Activated CD4-positive, alpha-beta T cell treated with anti-CD3 and anti-CD28 coated beads, Interleukin-2, amount 10 ng/mL, durations not matched to agents 24 days and 14 days (primary cell): ENCODE measurements around the gene TRNT1. TPM values are rescaled to one million over a fixed set of nuclear protein-coding genes. Genes with fewer than 3 reads are reported as not detected.
A peak's percentile ranks its signal among the peaks of the same experiment; 100 is the strongest.

Experiments used
- DNase-seq: peaks from one replicate; pipeline ENCODE4 v3.0.0; 2022
- H3K27ac Mint-ChIP-seq: one replicate; pipeline ENCODE4 v1.8.0; 2022; ENCODE audit warnings: mild to moderate bottlenecking, mixed read lengths
- H3K27me3 Mint-ChIP-seq: one replicate; pipeline ENCODE4 v1.8.0; 2022; ENCODE audit warnings: mixed read lengths
- H3K36me3 Mint-ChIP-seq: one replicate; pipeline ENCODE4 v1.8.0; 2022; ENCODE audit warnings: low read depth, mild to moderate bottlenecking, mixed read lengths
- H3K4me1 Mint-ChIP-seq: one replicate; pipeline ENCODE4 v1.8.0; 2021; ENCODE audit warnings: mixed read lengths
- H3K4me3 Mint-ChIP-seq: one replicate; pipeline ENCODE4 v1.8.0; 2022; ENCODE audit warnings: mild to moderate bottlenecking, moderate library complexity, mixed read lengths
- H3K9me3 Mint-ChIP-seq: one replicate; pipeline ENCODE4 v1.8.0; 2021; ENCODE audit warnings: mixed read lengths
- intact Hi-C: fragments of 100-400 bp; cut with micrococcal nuclease; formaldehyde crosslinking; loops from one replicate; pipeline ENCODE4 v1.15.1; 2023
- total RNA-seq: library from RNA; stranded (reverse); gene quantifications from 2 replicates; pipeline ENCODE4 v1.2.3, GENCODE V29; 2022

TRNT1 gene
- 55.7 and 62.4 TPM in 2 replicates for total RNA-seq

- Mint-ChIP-seq H3K36me3 (peaks cover 41% of the 10 kb centered on the region), H3K4me1 (peaks cover 24% of the 10 kb centered on the region), H3K4me3 (peak within 1 kb of the TSS; percentile 100), H3K9me3 (no peaks in the 10 kb centered on the region), H3K27me3 (peaks cover 1% of the 10 kb centered on the region), H3K27ac (peak within 1 kb of the TSS; percentile 99)
- intact Hi-C loops: loop anchor here (1.0 to 5.0 kb wide), 3 partner anchors 53 to 1366 kb away; partner anchors contain the start of genes CRBN, ITPR1 and SETMAR
- DNase-seq: peak; percentile 99
Observed at GRCh38 chr3:3126477-3127431, at the start of gene TRNT1. Gene TRNT1, plus strand, starts transcription at chr3:3126940. Its CDS starts 2,101 bp downstream, at chr3:3129041.

- Mint-ChIP-seq H3K4me1 (no peaks in the 10 kb centered on the region), H3K9me3 (no peaks in the 10 kb centered on the region)
Observed at GRCh38 chr3:3080309-3080708, 46.4 kb upstream of the TRNT1 start.

GRCh38 chr3:3081381-3082233 is 45.1 kb upstream of the TRNT1 start:
- Mint-ChIP-seq H3K27ac (no peak overlapping the region), H3K9me3 (no peaks in the 10 kb centered on the region), H3K4me3 (no peak overlapping the region), H3K36me3 (no peaks in the 10 kb centered on the region), H3K27me3 (peaks cover 4% of the 10 kb centered on the region), H3K4me1 (no peaks in the 10 kb centered on the region)
- DNase-seq: no peak
- intact Hi-C loops: no loop called here

More at GRCh38 chr3:3080309-3080708, 46.4 kb upstream of the TRNT1 start:
- Mint-ChIP-seq H3K27me3 (peaks cover 4% of the 10 kb centered on the region), H3K4me3 (no peak overlapping the region), H3K36me3 (no peaks in the 10 kb centered on the region), H3K27ac (no peak overlapping the region)
- intact Hi-C loops: no loop called here
- no peak for DNase-seq

- Mint-ChIP-seq H3K27me3 (peaks cover 4% of the 10 kb centered on the region), H3K4me3 (no peak overlapping the region), H3K4me1 (no peaks in the 10 kb centered on the region), H3K36me3 (no peaks in the 10 kb centered on the region), H3K27ac (no peak overlapping the region), H3K9me3 (no peaks in the 10 kb centered on the region)
- intact Hi-C loops: no loop called here
- DNase-seq: no peak
Observed at GRCh38 chr3:3082234-3082924, 44.4 kb upstream of the TRNT1 start.

- Mint-ChIP-seq H3K4me1 (no peaks in the 10 kb centered on the region), H3K36me3 (no peaks in the 10 kb centered on the region), H3K4me3 (no peak overlapping the region), H3K27ac (no peak overlapping the region), H3K9me3 (no peaks in the 10 kb centered on the region), H3K27me3 (no peaks in the 10 kb centered on the region)
- intact Hi-C loops: no loop called here
- no peak for DNase-seq
Observed at GRCh38 chr3:3084890-3085289, 41.9 kb upstream of the TRNT1 start.

- intact Hi-C loops: no loop called here
- Mint-ChIP-seq H3K4me3 (no peak overlapping the region), H3K9me3 (no peaks in the 10 kb centered on the region), H3K27ac (no peak overlapping the region), H3K4me1 (no peaks in the 10 kb centered on the region), H3K36me3 (no peaks in the 10 kb centered on the region), H3K27me3 (no peaks in the 10 kb centered on the region)
- no peak for DNase-seq
Observed at GRCh38 chr3:3085782-3086181, 41.0 kb upstream of the TRNT1 start.

- Mint-ChIP-seq H3K27me3 (no peaks in the 10 kb centered on the region), H3K4me1 (no peaks in the 10 kb centered on the region), H3K4me3 (no peak overlapping the region), H3K36me3 (no peaks in the 10 kb centered on the region), H3K9me3 (no peaks in the 10 kb centered on the region), H3K27ac (no peak overlapping the region)
- intact Hi-C loops: no loop called here
- no peak for DNase-seq
Observed at GRCh38 chr3:3086239-3086638, 40.5 kb upstream of the TRNT1 start.

GRCh38 chr3:3087279-3087678 is 39.5 kb upstream of the TRNT1 start:
- H3K4me3 Mint-ChIP-seq: no peak overlapping the region
- no peaks in the 10 kb centered on the region for H3K9me3 Mint-ChIP-seq
- intact Hi-C loops: no loop called here
- no peaks in the 10 kb centered on the region for H3K36me3 Mint-ChIP-seq
- no peak overlapping the region for H3K27ac Mint-ChIP-seq
- no peak for DNase-seq
- H3K27me3 Mint-ChIP-seq: no peaks in the 10 kb centered on the region
- H3K4me1 Mint-ChIP-seq: no peaks in the 10 kb centered on the region

GRCh38 chr3:3087716-3088465 is 38.8 kb upstream of the TRNT1 start:
- H3K27me3 Mint-ChIP-seq: no peaks in the 10 kb centered on the region
- H3K9me3 Mint-ChIP-seq: no peaks in the 10 kb centered on the region
- intact Hi-C loops: no loop called here
- no peak for DNase-seq
- H3K27ac Mint-ChIP-seq: no peak overlapping the region
- H3K4me3 Mint-ChIP-seq: no peak overlapping the region
- H3K4me1 Mint-ChIP-seq: no peaks in the 10 kb centered on the region
- no peaks in the 10 kb centered on the region for H3K36me3 Mint-ChIP-seq

- Mint-ChIP-seq H3K9me3 (no peaks in the 10 kb centered on the region), H3K4me3 (no peak overlapping the region), H3K27ac (no peak overlapping the region), H3K4me1 (no peaks in the 10 kb centered on the region), H3K36me3 (no peaks in the 10 kb centered on the region), H3K27me3 (no peaks in the 10 kb centered on the region)
- intact Hi-C loops: no loop called here
- DNase-seq: no peak
Observed at GRCh38 chr3:3089017-3089416, 37.7 kb upstream of the TRNT1 start.

GRCh38 chr3:3097958-3098357 is 28.8 kb upstream of the TRNT1 start:
- Mint-ChIP-seq H3K36me3 (no peaks in the 10 kb centered on the region), H3K27ac (no peak overlapping the region), H3K27me3 (no peaks in the 10 kb centered on the region), H3K4me3 (no peak overlapping the region), H3K9me3 (no peaks in the 10 kb centered on the region), H3K4me1 (no peaks in the 10 kb centered on the region)
- intact Hi-C loops: no loop called here
- DNase-seq: no peak

- DNase-seq: no peak
- intact Hi-C loops: no loop called here
- Mint-ChIP-seq H3K9me3 (no peaks in the 10 kb centered on the region), H3K27me3 (peaks cover 9% of the 10 kb centered on the region), H3K27ac (no peak overlapping the region), H3K36me3 (no peaks in the 10 kb centered on the region), H3K4me1 (no peaks in the 10 kb centered on the region), H3K4me3 (no peak overlapping the region)
Observed at GRCh38 chr3:3101660-3102458, 24.9 kb upstream of the TRNT1 start.
